Gastrocnemius medialis (tissue), 4 donors: ENCODE results near the gene RBM34. TPM values are rescaled to one million over a fixed set of nuclear protein-coding genes. Genes with fewer than 3 reads are reported as not detected.

Experiments
- microRNA-seq, 2 donors: library from miRNA; unstranded; fragments of <30 nt; microRNA quantifications; one replicate each; pipeline ENCODE4, GENCODE V29; 2016; ENCODE audit warnings: borderline replicate concordance in 2 of 2
- total RNA-seq, 4 donors: library from RNA; depleted of rRNA; stranded (reverse); fragments of >200 nt; gene quantifications; one replicate each; pipeline versions ENCODE4 v1.1.0 to v1.2.3, GENCODE V29; 2016

The RBM34 gene
- total RNA-seq, 4 donors from 2014 or later, result 44.8 to 136 (median 66.8) TPM

Small RNA genes lying within 50 kb of the gene (microRNA-seq; reads per million reads assigned to microRNA genes)
- gene MIR4753, result 0 reads per million in 2 donors

Other genes with a start within 250 kb of the RBM34 start
- gene TOMM20, start 32.4 kb downstream of the RBM34 start, total RNA-seq, result 10 to 100 TPM; 51.7 to 71.8 (median 62.3) TPM
- 10 to 100 TPM; 11.5 to 18.8 (median 16.5) TPM for gene ARID4B, start 166.9 kb upstream of the RBM34 start, total RNA-seq
- 10 to 100 TPM; 14.5 to 21.9 (median 17.7) TPM for gene GGPS1, start 167.3 kb upstream of the RBM34 start, total RNA-seq
- 10 to 100 TPM; 24.4 to 47.6 (median 29.2) TPM for gene TBCE, start 206.2 kb upstream of the RBM34 start, total RNA-seq